HL-60 (cell line): ENCODE results near the gene POLH.

Experiments
- DNase-seq, 2 experiments: peaks; one replicate each; pipeline ENCODE4 v3.0.0-alpha.2; 2010 to 2020; ENCODE audit warnings: low read depth in 1 of 2, low spot score in 1 of 2
- H3K27ac ChIP-seq: fragments of 250-450 bp; sonication (Bioruptor Pico); replicated peaks from 2 replicates; pipeline ENCODE4 v1.5.1; 2020; ENCODE audit warnings: mild to moderate bottlenecking, moderate library complexity
- H3K27me3 ChIP-seq: fragments of 250-450 bp; sonication (Bioruptor Pico); 2 replicates; pipeline ENCODE4 v1.5.1; 2021; ENCODE audit warnings: mild to moderate bottlenecking, moderate library complexity; ENCODE audit not compliant: insufficient read depth, poor library complexity, severe bottlenecking
- H3K4me3 ChIP-seq: replicated peaks from 2 replicates; pipeline ENCODE4 v1.5.1; 2011; ENCODE audit warnings: mild to moderate bottlenecking, control low read depth, low read length; ENCODE audit not compliant: insufficient read depth
- GABPA ChIP-seq: IDR thresholded peaks from 2 replicates; pipeline ENCODE4 v1.6.1; 2012; ENCODE audit warnings: low read depth
- POLR2AphosphoS5 ChIP-seq: IDR thresholded peaks from 2 replicates; pipeline ENCODE4 v1.6.1; 2012; ENCODE audit warnings: low read depth
- SPI1 ChIP-seq: IDR thresholded peaks from 2 replicates; pipeline ENCODE4 v1.6.1; 2012; ENCODE audit warnings: low read depth, mild to moderate bottlenecking, borderline replicate concordance
- TF ChIP-seq, protein P1 (sequence below): IDR thresholded peaks from one replicate; pipeline ENCODE4 v1.5.1; 2011; ENCODE audit warnings: low read length, control low read depth, inconsistent platforms; ENCODE audit not compliant: insufficient read depth
- TF ChIP-seq, protein P2 (sequence below): IDR thresholded peaks from 2 replicates; pipeline ENCODE4 v1.6.1; 2012; ENCODE audit warnings: low read depth; ENCODE audit not compliant: insufficient replicate concordance

POLH gene

DNA sequence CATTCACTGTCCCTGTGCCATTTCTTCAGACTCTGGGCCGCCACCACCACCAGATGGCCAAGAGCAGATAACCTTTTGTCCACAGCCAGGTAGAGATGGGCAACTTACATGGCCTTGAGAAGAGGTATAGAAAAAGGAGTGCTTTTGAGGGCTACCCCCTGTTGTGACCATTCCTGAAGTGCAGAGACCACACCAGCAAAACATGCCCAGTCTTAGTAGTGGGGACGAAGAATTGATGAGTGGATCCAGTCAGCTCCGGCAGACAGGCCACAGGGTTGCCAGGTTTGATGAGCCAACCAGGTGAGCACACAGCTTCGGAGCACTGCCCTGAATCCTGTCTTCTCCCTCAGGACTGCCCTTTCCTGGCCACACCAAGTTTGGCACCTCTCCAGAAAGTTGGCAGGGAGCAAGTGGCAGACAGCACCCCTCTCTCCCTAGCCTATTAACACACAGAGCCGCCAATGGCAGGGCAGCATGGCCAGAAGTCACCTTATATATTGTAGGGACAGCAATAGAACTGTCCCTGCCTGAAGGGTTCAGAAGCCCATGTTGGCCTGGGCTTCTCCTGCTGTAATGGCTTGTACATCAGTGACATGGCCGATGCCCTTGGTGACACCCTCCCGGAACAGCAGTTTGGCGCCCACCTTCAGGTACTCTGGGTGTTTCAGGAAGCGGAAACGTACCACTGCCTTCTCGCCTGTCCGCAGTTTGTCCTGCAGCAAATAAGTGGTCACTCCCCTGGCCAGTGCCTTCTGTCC is 45.3 kb downstream of the POLH start:
- TF ChIP-seq, protein P1, sequence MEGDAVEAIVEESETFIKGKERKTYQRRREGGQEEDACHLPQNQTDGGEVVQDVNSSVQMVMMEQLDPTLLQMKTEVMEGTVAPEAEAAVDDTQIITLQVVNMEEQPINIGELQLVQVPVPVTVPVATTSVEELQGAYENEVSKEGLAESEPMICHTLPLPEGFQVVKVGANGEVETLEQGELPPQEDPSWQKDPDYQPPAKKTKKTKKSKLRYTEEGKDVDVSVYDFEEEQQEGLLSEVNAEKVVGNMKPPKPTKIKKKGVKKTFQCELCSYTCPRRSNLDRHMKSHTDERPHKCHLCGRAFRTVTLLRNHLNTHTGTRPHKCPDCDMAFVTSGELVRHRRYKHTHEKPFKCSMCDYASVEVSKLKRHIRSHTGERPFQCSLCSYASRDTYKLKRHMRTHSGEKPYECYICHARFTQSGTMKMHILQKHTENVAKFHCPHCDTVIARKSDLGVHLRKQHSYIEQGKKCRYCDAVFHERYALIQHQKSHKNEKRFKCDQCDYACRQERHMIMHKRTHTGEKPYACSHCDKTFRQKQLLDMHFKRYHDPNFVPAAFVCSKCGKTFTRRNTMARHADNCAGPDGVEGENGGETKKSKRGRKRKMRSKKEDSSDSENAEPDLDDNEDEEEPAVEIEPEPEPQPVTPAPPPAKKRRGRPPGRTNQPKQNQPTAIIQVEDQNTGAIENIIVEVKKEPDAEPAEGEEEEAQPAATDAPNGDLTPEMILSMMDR: no peak
- TF ChIP-seq GABPA (no peak), SPI1 (no peak), POLR2AphosphoS5 (no peak)
- H3K4me3 ChIP-seq: no peak overlapping the region
- H3K27me3 ChIP-seq: no peaks in the 10 kb centered on the region
- no peak overlapping the region for H3K27ac ChIP-seq
- DNase-seq: no peak

DNA sequence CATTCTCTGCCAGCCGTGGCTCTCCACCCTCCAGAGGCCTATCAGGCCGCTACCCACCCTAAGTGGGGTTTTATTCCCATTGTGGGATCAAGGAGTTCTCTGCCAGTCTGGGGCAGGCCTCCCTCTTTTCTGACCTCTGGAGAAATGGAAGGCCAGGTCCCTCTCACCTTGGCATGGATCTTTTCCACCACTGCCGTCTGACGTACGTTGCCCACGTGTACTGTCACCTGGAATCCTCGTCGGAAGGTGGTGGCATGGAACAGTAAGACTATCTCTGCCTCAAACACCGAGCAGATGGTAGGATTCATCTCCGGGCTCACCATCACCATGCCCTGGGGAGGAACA is 45.8 kb downstream of the POLH start:
- H3K27me3 ChIP-seq: no peaks in the 10 kb centered on the region
- H3K27ac ChIP-seq: no peak overlapping the region
- DNase-seq: no peak
- no peak overlapping the region for H3K4me3 ChIP-seq
- no peak for TF ChIP-seq GABPA
- TF ChIP-seq, protein P2, sequence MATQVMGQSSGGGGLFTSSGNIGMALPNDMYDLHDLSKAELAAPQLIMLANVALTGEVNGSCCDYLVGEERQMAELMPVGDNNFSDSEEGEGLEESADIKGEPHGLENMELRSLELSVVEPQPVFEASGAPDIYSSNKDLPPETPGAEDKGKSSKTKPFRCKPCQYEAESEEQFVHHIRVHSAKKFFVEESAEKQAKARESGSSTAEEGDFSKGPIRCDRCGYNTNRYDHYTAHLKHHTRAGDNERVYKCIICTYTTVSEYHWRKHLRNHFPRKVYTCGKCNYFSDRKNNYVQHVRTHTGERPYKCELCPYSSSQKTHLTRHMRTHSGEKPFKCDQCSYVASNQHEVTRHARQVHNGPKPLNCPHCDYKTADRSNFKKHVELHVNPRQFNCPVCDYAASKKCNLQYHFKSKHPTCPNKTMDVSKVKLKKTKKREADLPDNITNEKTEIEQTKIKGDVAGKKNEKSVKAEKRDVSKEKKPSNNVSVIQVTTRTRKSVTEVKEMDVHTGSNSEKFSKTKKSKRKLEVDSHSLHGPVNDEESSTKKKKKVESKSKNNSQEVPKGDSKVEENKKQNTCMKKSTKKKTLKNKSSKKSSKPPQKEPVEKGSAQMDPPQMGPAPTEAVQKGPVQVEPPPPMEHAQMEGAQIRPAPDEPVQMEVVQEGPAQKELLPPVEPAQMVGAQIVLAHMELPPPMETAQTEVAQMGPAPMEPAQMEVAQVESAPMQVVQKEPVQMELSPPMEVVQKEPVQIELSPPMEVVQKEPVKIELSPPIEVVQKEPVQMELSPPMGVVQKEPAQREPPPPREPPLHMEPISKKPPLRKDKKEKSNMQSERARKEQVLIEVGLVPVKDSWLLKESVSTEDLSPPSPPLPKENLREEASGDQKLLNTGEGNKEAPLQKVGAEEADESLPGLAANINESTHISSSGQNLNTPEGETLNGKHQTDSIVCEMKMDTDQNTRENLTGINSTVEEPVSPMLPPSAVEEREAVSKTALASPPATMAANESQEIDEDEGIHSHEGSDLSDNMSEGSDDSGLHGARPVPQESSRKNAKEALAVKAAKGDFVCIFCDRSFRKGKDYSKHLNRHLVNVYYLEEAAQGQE: no peak
- no peak for TF ChIP-seq SPI1
- TF ChIP-seq, protein P1: no peak
- TF ChIP-seq POLR2AphosphoS5: no peak

DNA sequence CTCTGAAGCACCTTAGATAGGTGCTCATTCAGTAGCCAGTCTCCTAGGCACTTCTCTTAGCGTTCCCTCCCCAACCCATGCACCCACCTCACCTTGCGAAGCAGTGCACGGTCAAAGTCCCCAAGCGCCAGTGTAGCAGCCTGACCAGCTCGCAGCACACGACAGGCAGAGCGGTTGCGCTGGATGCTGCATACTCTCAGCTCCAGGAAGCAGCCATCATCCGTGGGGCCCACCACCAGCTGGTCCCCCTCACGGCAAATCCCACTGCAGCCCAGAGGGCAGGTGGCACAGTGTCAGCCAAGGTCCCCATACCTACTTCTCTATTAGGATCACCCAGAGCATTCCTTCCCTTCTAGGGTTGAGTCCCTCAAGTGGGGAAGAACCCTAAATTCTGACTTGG is 46.6 kb downstream of the POLH start:
- TF ChIP-seq POLR2AphosphoS5: no peak
- TF ChIP-seq GABPA: no peak
- TF ChIP-seq, protein P2: no peak
- TF ChIP-seq, protein P1: no peak
- no peak overlapping the region for H3K4me3 ChIP-seq
- no peak overlapping the region for H3K27ac ChIP-seq
- no peaks in the 10 kb centered on the region for H3K27me3 ChIP-seq
- no peak for DNase-seq
